ENCODE data around the gene NEAT1. TPM values are rescaled to one million over a fixed set of nuclear protein-coding genes. Genes with fewer than 3 reads are reported as not detected.
"Not testable (repeated sequence)": the region's sequence is repeated elsewhere in the genome, so short reads cannot be mapped to it uniquely, and the experiment has no call there.

Gene NEAT1
- total and polyA plus RNA-seq, 2 experiments from 2014 or later: 4.2 to 11.3 TPM

GRCh38 chr11:65404210-65404609 lies 18.4 kb upstream of the NEAT1 start:
- no peak overlapping the region for H3K27ac ChIP-seq
- peaks cover 10% of the 10 kb centered on the region for H3K36me3 ChIP-seq
- no peaks in the 10 kb centered on the region for H3K27me3 ChIP-seq

DNA sequence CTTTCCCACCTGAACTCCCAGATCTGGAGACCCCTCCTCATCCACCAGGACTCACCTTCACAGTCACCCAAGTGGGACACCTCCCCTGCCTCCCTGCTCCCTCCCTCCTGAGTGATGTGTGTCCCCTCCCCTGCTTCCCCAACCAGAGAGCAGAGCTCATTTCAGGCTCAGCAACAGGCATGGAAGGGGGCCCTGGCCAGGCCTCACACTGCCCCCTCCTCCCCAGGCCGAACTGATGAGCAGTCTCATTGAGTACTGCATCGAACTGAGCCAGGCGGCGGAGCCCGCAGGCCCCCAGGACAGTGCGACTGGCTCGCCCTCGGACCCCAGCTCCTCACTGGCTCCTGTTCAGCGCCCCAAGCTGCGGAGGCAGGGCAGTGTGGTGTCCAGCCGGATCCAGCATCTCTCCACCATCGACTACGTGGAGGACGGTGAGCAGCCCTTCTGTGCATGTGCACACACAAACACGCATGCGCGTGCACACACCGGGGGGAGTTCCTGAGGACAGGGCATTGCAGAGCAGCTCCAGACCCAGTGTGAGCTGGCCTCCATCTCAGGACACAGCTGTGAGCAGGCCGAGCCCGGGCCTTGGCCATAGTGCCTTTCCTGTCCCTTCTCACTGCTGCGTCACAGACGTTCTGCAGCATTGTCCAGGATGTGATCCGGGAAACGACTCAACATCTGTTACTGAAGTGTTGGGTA lies 17.8 kb upstream of the NEAT1 start:
- Histone ChIP-seq H3K9me3 (ENCODE audit: low read depth) (no peaks in the 10 kb centered on the region), H3K36me3 (peaks cover 10% of the 10 kb centered on the region), H3K4me1 (ENCODE audit: low read depth) (no peaks in the 10 kb centered on the region), H3K4me3 (no peak overlapping the region), H3K27ac (no peak overlapping the region), H3K27me3 (no peaks in the 10 kb centered on the region)
- DNase-seq (ENCODE audit: low read depth in 1 of 2, low spot score in 1 of 2): no peak
- no peak for TF ChIP-seq CTCF (IDR thresholded peaks at IDR 0.05; ENCODE audit: low read depth, low read length)

More at GRCh38 chr11:65404210-65404609, 18.4 kb upstream of the NEAT1 start:
- H3K9me3 ChIP-seq (ENCODE audit: low read depth): no peaks in the 10 kb centered on the region
- no peaks in the 10 kb centered on the region for H3K4me1 ChIP-seq (ENCODE audit: low read depth)
- TF ChIP-seq CTCF (IDR thresholded peaks at IDR 0.05; ENCODE audit: low read depth, low read length): no peak
- DNase-seq (ENCODE audit: low read depth in 1 of 2, low spot score in 1 of 2): no peak
- H3K4me3 ChIP-seq: no peak overlapping the region

DNA sequence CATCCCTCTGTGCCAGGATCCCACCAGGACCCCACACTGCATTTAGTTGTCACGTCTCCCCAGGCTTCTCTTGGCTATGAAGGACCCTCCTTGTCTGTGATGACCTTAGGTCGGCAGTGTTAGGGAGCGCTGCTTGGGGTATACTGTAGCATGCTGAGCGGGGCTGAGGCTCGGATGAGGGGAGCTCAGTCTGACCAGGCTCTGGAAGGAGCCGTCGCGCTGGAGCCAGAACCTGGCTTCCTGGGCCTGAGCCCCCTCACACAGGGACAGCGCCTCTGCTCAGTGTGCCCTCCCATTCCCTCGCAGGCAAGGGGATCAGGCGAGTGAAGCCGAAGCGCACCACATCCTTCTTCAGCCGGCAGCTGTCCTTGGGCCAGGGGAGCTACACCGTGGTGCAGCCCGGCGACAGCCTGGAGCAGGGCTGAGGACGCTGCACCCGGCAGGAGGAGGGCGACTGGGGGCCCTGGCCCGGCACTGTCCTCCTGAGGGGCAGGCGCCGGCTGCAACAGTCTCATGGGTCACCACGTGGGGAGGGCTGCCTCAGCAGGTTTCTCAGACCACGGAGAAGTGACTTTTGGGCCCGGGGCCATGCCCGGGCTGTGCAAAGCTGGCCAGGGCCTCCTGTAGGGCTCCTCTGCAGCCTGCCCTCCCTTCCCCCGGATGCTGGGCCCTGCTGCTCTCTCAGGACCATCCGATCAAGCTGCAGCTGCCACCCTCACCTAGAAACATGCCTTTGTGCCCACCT lies 11.5 kb upstream of the NEAT1 start:
- no peaks in the 10 kb centered on the region for H3K4me1 ChIP-seq (ENCODE audit: low read depth)
- H3K9me3 ChIP-seq (ENCODE audit: low read depth): no peaks in the 10 kb centered on the region
- peaks cover 5% of the 10 kb centered on the region for H3K36me3 ChIP-seq
- H3K27ac ChIP-seq: no peak overlapping the region
- no peak overlapping the region for H3K4me3 ChIP-seq
- no peak for DNase-seq (ENCODE audit: low read depth in 1 of 2, low spot score in 1 of 2)
- no peaks in the 10 kb centered on the region for H3K27me3 ChIP-seq
- no peak for TF ChIP-seq CTCF (IDR thresholded peaks at IDR 0.05; ENCODE audit: low read depth, low read length)

GRCh38 chr11:65411681-65412070 lies 10.9 kb upstream of the NEAT1 start:
- Histone ChIP-seq H3K9me3 (ENCODE audit: low read depth) (no peaks in the 10 kb centered on the region), H3K27me3 (no peaks in the 10 kb centered on the region), H3K4me1 (ENCODE audit: low read depth) (peaks cover 3% of the 10 kb centered on the region), H3K27ac (no peak overlapping the region), H3K36me3 (peaks cover 5% of the 10 kb centered on the region), H3K4me3 (no peak overlapping the region)
- TF ChIP-seq CTCF (IDR thresholded peaks at IDR 0.05; ENCODE audit: low read depth, low read length): no peak
- no peak for DNase-seq (ENCODE audit: low read depth in 1 of 2, low spot score in 1 of 2)

GRCh38 chr11:65412271-65413076 lies 10.1 kb upstream of the NEAT1 start:
- DNase-seq (ENCODE audit: low read depth in 1 of 2, low spot score in 1 of 2): no peak
- Histone ChIP-seq H3K27ac (no peak overlapping the region), H3K4me1 (ENCODE audit: low read depth) (peaks cover 11% of the 10 kb centered on the region), H3K36me3 (peaks cover 5% of the 10 kb centered on the region), H3K9me3 (ENCODE audit: low read depth) (no peaks in the 10 kb centered on the region), H3K4me3 (no peak overlapping the region), H3K27me3 (no peaks in the 10 kb centered on the region)
- TF ChIP-seq CTCF (IDR thresholded peaks at IDR 0.05; ENCODE audit: low read depth, low read length): no peak

DNA sequence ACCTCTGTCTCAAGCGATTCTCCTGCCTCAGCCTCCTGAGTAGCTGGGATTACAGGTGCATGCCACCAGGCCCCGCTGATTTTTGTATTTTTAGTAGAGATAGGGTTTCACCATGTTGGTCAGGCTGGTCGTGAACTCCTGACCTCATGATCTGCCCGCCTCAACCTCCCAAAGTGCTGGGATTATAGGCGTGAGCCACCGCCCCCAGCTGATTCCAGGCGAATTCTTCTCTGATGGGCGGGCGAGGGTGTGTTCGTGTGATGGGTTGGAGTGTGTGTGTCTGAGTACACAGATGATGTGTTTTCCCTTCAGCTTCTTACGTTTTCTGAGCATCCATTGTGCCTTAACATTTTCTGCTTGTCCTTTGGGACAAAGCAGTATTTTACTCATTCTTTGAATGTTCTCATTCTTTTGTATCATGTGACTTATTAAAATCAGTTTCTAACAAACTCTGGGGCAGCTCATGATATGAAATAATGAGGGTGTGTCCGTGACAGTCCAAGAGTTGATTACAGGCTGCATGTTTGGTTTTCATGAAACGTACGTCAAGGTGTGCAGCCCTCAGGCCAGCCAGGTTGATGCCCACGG lies 9.4 kb upstream of the NEAT1 start:
- DNase-seq (ENCODE audit: low read depth in 1 of 2, low spot score in 1 of 2); H3K36me3 ChIP-seq; H3K27ac ChIP-seq; H3K9me3 ChIP-seq (ENCODE audit: low read depth); H3K4me3 ChIP-seq; H3K27me3 ChIP-seq: not testable (repeated sequence)
- peaks cover 17% of the 10 kb centered on the region for H3K4me1 ChIP-seq (ENCODE audit: low read depth)

All from cardiac muscle cell (in vitro differentiated cells and primary cell).